ENCODE results near the gene C15orf62.

The C15orf62 gene

GRCh38 chr15:40756938-40757337 lies 12.8 kb upstream of the C15orf62 start:
- no peak for DNase-seq

- DNase-seq, result no peak
Observed at GRCh38 chr15:40759961-40760360, 9.8 kb upstream of the C15orf62 start.

GRCh38 chr15:40762919-40763800 lies 6.6 kb upstream of the C15orf62 start:
- DNase-seq, result peak; percentile 48

- peak; percentile 75 for DNase-seq
Observed at GRCh38 chr15:40763801-40764628, 5.8 kb upstream of the C15orf62 start, which contains the start of gene GCHFR. GCHFR (plus strand) TSS chr15:40764068; CDS start chr15:40764181, 113 bp downstream.

- no peak for DNase-seq
Observed at GRCh38 chr15:40764629-40765103, 5.1 kb upstream of the C15orf62 start.

- DNase-seq, result no peak
Observed at GRCh38 chr15:40766194-40766815, 3.5 kb upstream of the C15orf62 start.

- DNase-seq, result no peak
Observed at GRCh38 chr15:40766906-40767837, 2.6 kb upstream of the C15orf62 start.

GRCh38 chr15:40767838-40768500 lies 1.8 kb upstream of the C15orf62 start:
- no peak for DNase-seq

- DNase-seq, result no peak
Observed at GRCh38 chr15:40768521-40769273, 1.1 kb upstream of the C15orf62 start.

- DNase-seq, result no peak
Observed at GRCh38 chr15:40770147-40770721, 454 bp downstream of the C15orf62 start.

- no peak for DNase-seq
Observed at GRCh38 chr15:40771242-40771641, 1.5 kb downstream of the C15orf62 start.

GRCh38 chr15:40772014-40772413 lies 2.2 kb downstream of the C15orf62 start:
- DNase-seq, result no peak

GRCh38 chr15:40773496-40773895 lies 3.7 kb downstream of the C15orf62 start:
- DNase-seq, result no peak

- DNase-seq, result no peak
Observed at GRCh38 chr15:40773902-40774301, 4.1 kb downstream of the C15orf62 start.

GRCh38 chr15:40775007-40775406 lies 5.2 kb downstream of the C15orf62 start:
- no peak for DNase-seq

- no peak for DNase-seq
Observed at GRCh38 chr15:40775740-40776536, 6.2 kb downstream of the C15orf62 start.

GRCh38 chr15:40776537-40777141 lies 6.9 kb downstream of the C15orf62 start:
- no peak for DNase-seq

GRCh38 chr15:40782609-40783227 lies 12.9 kb downstream of the C15orf62 start:
- DNase-seq, result peak; percentile 84
